Activated naive CD8-positive, alpha-beta T cell treated with anti-CD3 and anti-CD28 coated beads for 36 hours (primary cell): ENCODE data around the gene CST1. TPM values are rescaled to one million over a fixed set of nuclear protein-coding genes. Genes with fewer than 3 reads are reported as not detected.
"Not testable (repeated sequence)": the region's sequence is repeated elsewhere in the genome, so short reads cannot be mapped to it uniquely, and the experiment has no call there.

Source experiments
- DNase-seq: peaks from one replicate; pipeline ENCODE4 v3.0.0; 2021
- H3K27ac Mint-ChIP-seq: one replicate; pipeline ENCODE4 v1.8.0; 2022; ENCODE audit warnings: mild to moderate bottlenecking, moderate library complexity, mixed read lengths
- H3K27me3 Mint-ChIP-seq: one replicate; pipeline ENCODE4 v1.8.0; 2022; ENCODE audit warnings: mild to moderate bottlenecking, mixed read lengths
- H3K36me3 Mint-ChIP-seq: one replicate; pipeline ENCODE4 v1.8.0; 2021; ENCODE audit warnings: mild to moderate bottlenecking, mixed read lengths
- H3K4me1 Mint-ChIP-seq: one replicate; pipeline ENCODE4 v1.8.0; 2021; ENCODE audit warnings: mixed read lengths
- H3K4me3 Mint-ChIP-seq: one replicate; pipeline ENCODE4 v1.8.0; 2022; ENCODE audit warnings: mild to moderate bottlenecking, moderate library complexity, mixed read lengths
- H3K9me3 Mint-ChIP-seq: one replicate; pipeline ENCODE4 v1.8.0; 2022; ENCODE audit warnings: mixed read lengths
- total RNA-seq, 2 experiments: library from RNA; stranded (reverse); gene quantifications; one replicate each; pipeline ENCODE4 v1.2.3, GENCODE V29; 2021

Gene CST1
- total RNA-seq, 2 experiments from 2014 or later = not detected

DNA sequence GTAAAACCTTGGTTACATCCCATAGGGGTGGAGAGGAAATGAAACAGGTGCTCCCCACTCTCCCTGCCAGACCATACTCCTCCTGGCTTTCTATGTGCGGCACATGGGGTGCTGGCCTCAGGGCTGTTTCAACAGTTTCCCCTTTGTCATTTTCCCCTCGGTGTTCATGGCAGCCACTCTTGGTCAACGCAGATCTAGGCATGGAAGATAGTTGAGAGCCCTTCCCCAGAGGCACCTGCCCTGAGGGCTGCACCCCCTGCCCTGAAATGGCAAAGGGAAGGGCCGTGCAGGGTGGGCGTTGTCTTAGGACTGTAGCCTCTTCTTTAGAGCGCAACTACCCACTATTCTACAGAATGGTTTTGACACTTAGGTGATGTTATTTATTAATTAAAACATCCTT, 4.4 kb downstream of the CST1 start:
- no peak overlapping the region for H3K4me3 Mint-ChIP-seq
- H3K27me3 Mint-ChIP-seq = no peaks in the 10 kb centered on the region
- no peak for DNase-seq
- H3K36me3 Mint-ChIP-seq = no peaks in the 10 kb centered on the region
- no peaks in the 10 kb centered on the region for H3K4me1 Mint-ChIP-seq
- no peak overlapping the region for H3K27ac Mint-ChIP-seq
- H3K9me3 Mint-ChIP-seq = no peaks in the 10 kb centered on the region

DNA sequence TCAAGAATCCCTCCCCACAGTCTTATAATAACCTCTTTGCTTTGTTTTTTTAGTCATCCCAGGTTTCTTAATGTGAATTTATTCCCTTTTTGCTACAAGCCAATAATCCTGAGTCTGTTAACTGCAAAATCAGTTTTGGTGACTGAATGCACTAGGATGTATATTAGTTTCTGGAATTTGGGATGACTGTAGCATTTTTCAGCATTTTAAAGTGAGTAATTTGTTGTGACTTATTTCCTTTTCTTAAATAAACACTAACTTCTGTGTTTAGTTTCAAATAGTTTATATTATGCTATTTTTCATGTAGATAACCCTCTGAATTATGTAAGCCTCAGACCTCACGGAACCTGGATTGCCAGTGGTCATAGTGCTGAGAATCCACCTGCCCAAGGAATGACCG, 5.5 kb downstream of the CST1 start:
- Mint-ChIP-seq H3K4me3 (no peak overlapping the region), H3K27ac (no peak overlapping the region), H3K27me3 (no peaks in the 10 kb centered on the region), H3K9me3 (no peaks in the 10 kb centered on the region), H3K36me3 (no peaks in the 10 kb centered on the region), H3K4me1 (no peaks in the 10 kb centered on the region)
- DNase-seq = no peak

GRCh38 chr20:23744817-23745216, 5.9 kb downstream of the CST1 start:
- no peak overlapping the region for H3K27ac Mint-ChIP-seq
- peaks cover under 1% of the 10 kb centered on the region for H3K27me3 Mint-ChIP-seq
- H3K4me1 Mint-ChIP-seq = no peaks in the 10 kb centered on the region
- H3K9me3 Mint-ChIP-seq = no peaks in the 10 kb centered on the region
- H3K4me3 Mint-ChIP-seq = no peak overlapping the region
- DNase-seq = no peak
- no peaks in the 10 kb centered on the region for H3K36me3 Mint-ChIP-seq

DNA sequence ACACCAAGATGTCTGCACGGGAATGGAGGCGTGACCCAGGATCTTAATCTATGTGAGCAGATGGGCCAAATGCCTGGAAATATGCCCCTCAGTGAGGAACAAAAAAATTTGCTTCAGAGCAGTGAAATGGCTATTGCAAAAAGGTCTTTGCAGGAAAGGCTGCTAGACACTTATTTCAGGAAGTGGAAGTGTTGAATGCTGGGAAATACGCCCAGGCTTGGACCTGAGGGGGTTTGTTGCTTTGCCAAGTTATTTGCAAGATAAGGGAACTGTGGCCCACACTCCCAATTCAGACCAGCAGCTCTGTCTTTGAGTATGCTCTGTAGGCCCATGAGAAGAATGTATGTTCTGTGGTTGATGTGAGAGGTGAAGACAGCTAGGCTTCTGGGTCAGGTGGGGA, 15.3 kb downstream of the CST1 start:
- H3K27me3 Mint-ChIP-seq = peaks cover 33% of the 10 kb centered on the region
- H3K4me3 Mint-ChIP-seq, H3K4me1 Mint-ChIP-seq, H3K36me3 Mint-ChIP-seq, H3K9me3 Mint-ChIP-seq, H3K27ac Mint-ChIP-seq, DNase-seq: not testable (repeated sequence)

DNA sequence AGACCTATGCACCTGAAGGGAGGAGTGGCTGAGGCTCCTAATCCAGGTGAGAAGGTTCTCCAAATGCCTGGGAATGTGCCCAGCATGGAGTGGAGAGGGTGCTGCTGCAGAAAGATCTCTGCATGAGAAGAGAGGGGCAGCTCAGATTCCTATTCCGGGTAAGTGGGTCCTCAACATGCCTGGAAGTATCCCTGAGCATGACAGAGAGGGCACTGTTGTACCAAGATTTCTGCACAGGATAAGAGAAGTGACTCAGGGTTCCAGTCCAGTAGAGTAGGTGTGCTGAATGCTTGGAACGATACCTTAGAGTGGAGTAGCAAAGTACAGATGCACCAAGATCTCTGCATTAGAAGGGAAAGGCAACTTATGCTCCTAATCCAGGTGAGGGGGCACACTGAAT, 15.8 kb downstream of the CST1 start:
- not testable (repeated sequence) for H3K9me3 Mint-ChIP-seq, H3K4me1 Mint-ChIP-seq, H3K27ac Mint-ChIP-seq, H3K4me3 Mint-ChIP-seq, H3K36me3 Mint-ChIP-seq, DNase-seq
- H3K27me3 Mint-ChIP-seq = peaks cover 33% of the 10 kb centered on the region

- H3K36me3 Mint-ChIP-seq, H3K4me1 Mint-ChIP-seq, H3K4me3 Mint-ChIP-seq, H3K9me3 Mint-ChIP-seq, H3K27ac Mint-ChIP-seq, DNase-seq: not testable (repeated sequence)
- peaks cover 30% of the 10 kb centered on the region for H3K27me3 Mint-ChIP-seq
Measured at GRCh38 chr20:23734440-23734839, 16.3 kb downstream of the CST1 start.

DNA sequence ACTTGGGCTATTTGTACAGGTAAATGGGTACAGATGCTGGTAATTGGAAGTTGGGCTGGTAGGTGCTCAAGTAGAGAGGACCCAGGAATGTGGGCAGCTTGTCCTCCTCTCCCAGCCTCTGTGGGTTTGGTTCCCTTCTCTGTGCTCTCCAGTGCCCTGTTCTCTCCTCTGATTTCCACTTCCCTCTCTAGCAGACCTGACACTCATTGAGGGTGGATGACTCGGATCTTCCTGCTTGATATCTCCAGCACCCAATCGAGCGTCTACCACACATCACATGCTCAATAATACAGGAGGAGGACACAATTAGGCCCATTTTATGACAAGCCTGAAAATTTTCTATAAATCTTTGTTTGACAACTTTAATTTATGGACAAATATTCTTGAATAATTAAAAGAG, 23.7 kb downstream of the CST1 start:
- no peak for DNase-seq
- Mint-ChIP-seq H3K9me3 (no peaks in the 10 kb centered on the region), H3K27ac (no peak overlapping the region), H3K27me3 (peaks cover 3% of the 10 kb centered on the region), H3K36me3 (no peaks in the 10 kb centered on the region), H3K4me1 (no peaks in the 10 kb centered on the region), H3K4me3 (no peak overlapping the region)

- H3K27me3 Mint-ChIP-seq = no peaks in the 10 kb centered on the region
- no peaks in the 10 kb centered on the region for H3K4me1 Mint-ChIP-seq
- H3K36me3 Mint-ChIP-seq = no peaks in the 10 kb centered on the region
Measured at GRCh38 chr20:23725102-23725501, 25.6 kb downstream of the CST1 start.

GRCh38 chr20:23723659-23724307, 27.0 kb downstream of the CST1 start:
- H3K4me1 Mint-ChIP-seq, H3K27ac Mint-ChIP-seq, H3K9me3 Mint-ChIP-seq, H3K27me3 Mint-ChIP-seq, H3K36me3 Mint-ChIP-seq, H3K4me3 Mint-ChIP-seq: not testable (repeated sequence)
- DNase-seq = peak; percentile 12

More at GRCh38 chr20:23725102-23725501, 25.6 kb downstream of the CST1 start:
- no peaks in the 10 kb centered on the region for H3K9me3 Mint-ChIP-seq
- no peak for DNase-seq
- no peak overlapping the region for H3K4me3 Mint-ChIP-seq
- H3K27ac Mint-ChIP-seq = no peak overlapping the region

GRCh38 chr20:23722851-23723250, 27.9 kb downstream of the CST1 start:
- not testable (repeated sequence) for H3K27ac Mint-ChIP-seq, H3K27me3 Mint-ChIP-seq, H3K9me3 Mint-ChIP-seq, DNase-seq, H3K36me3 Mint-ChIP-seq, H3K4me1 Mint-ChIP-seq, H3K4me3 Mint-ChIP-seq

DNA sequence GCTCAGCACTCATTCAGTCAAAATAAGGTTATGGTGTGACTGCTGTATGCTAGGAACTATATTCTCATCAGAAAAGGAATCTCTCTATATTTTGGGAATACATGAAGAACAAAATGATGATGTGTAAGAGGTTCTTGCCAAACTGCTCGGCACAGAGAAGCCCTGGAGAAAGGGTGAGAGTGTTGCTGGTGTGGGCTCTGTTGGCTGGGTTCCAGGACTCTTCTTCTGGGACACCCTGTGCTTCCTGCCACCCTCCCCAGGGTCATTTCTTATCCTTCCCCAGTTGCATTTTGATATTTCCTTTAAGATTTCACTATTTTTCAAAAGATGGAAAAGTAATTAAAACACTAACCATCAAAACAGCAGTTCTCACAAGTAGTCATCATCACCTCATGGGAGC, 28.8 kb downstream of the CST1 start:
- Mint-ChIP-seq H3K9me3 (no peaks in the 10 kb centered on the region), H3K36me3 (no peaks in the 10 kb centered on the region), H3K4me3 (no peak overlapping the region), H3K4me1 (no peaks in the 10 kb centered on the region), H3K27ac (no peak overlapping the region), H3K27me3 (peaks cover 8% of the 10 kb centered on the region)
- DNase-seq = no peak

- not testable (repeated sequence) for H3K27ac Mint-ChIP-seq, H3K4me1 Mint-ChIP-seq, H3K4me3 Mint-ChIP-seq, H3K36me3 Mint-ChIP-seq, DNase-seq, H3K9me3 Mint-ChIP-seq
- peaks cover 11% of the 10 kb centered on the region for H3K27me3 Mint-ChIP-seq
Measured at GRCh38 chr20:23719351-23719750, 31.4 kb downstream of the CST1 start.

- not testable (repeated sequence) for H3K9me3 Mint-ChIP-seq, H3K36me3 Mint-ChIP-seq, H3K27me3 Mint-ChIP-seq, H3K4me3 Mint-ChIP-seq, H3K27ac Mint-ChIP-seq, H3K4me1 Mint-ChIP-seq, DNase-seq
Measured at GRCh38 chr20:23711778-23712177, 39.0 kb downstream of the CST1 start.

DNA sequence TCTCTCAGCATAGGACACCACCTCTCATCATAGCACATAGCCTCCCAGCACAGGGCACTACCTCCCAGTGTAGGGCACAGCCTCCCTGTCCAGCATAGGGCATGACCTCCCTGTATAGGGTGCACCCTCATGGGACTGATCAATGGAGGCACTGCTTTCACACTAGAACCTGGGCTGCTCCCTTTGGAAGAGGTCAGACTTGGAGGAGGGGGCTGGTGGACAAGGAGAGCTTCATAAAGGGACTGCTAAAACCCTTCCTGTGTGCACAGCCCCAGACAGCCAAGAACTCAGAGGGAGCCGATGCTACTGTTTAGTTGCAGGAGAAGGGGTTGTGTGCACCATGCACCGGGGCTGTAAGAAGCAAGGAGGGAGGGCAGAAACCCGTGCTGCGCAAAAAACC, 40.0 kb downstream of the CST1 start:
- Mint-ChIP-seq H3K27me3 (no peaks in the 10 kb centered on the region), H3K4me3 (no peak overlapping the region), H3K36me3 (no peaks in the 10 kb centered on the region), H3K9me3 (no peaks in the 10 kb centered on the region), H3K27ac (no peak overlapping the region), H3K4me1 (no peaks in the 10 kb centered on the region)
- DNase-seq = no peak

- Mint-ChIP-seq H3K4me3 (no peak overlapping the region), H3K36me3 (no peaks in the 10 kb centered on the region)
Measured at GRCh38 chr20:23705895-23706294, 44.8 kb downstream of the CST1 start.

GRCh38 chr20:23702021-23702420, 48.7 kb downstream of the CST1 start:
- Mint-ChIP-seq H3K27me3 (peaks cover 14% of the 10 kb centered on the region), H3K36me3 (no peaks in the 10 kb centered on the region), H3K4me1 (no peaks in the 10 kb centered on the region), H3K9me3 (no peaks in the 10 kb centered on the region), H3K4me3 (no peak overlapping the region), H3K27ac (no peak overlapping the region)
- no peak for DNase-seq

More at GRCh38 chr20:23705895-23706294, 44.8 kb downstream of the CST1 start:
- peaks cover 3% of the 10 kb centered on the region for H3K27me3 Mint-ChIP-seq
- H3K9me3 Mint-ChIP-seq = no peaks in the 10 kb centered on the region
- H3K27ac Mint-ChIP-seq = no peak overlapping the region
- no peaks in the 10 kb centered on the region for H3K4me1 Mint-ChIP-seq
- DNase-seq = no peak
